ENCODE measurements around the gene MBTPS1.
A peak's percentile ranks its signal among the peaks of the same experiment; 100 is the strongest.

The MBTPS1 gene

GRCh38 chr16:84143081-84143480 is 26.3 kb upstream of the MBTPS1 start:
- Mint-ChIP-seq H3K27ac (no peak overlapping the region), H3K4me1 (ENCODE audit: low read depth) (peaks cover 37% of the 10 kb centered on the region), H3K4me3 (peak overlapping the region; percentile 96), H3K27me3 (no peaks in the 10 kb centered on the region), H3K9me3 (no peaks in the 10 kb centered on the region), H3K36me3 (ENCODE audit: low read depth) (peaks cover 5% of the 10 kb centered on the region)
- no peak for DNase-seq

- H3K27me3 Mint-ChIP-seq, result no peaks in the 10 kb centered on the region
- peaks cover 55% of the 10 kb centered on the region for H3K4me1 Mint-ChIP-seq (ENCODE audit: low read depth)
- no peaks in the 10 kb centered on the region for H3K9me3 Mint-ChIP-seq
- H3K36me3 Mint-ChIP-seq (ENCODE audit: low read depth), result peaks cover 5% of the 10 kb centered on the region
- DNase-seq, result no peak
- H3K27ac Mint-ChIP-seq, result no peak overlapping the region
- H3K4me3 Mint-ChIP-seq, result no peak overlapping the region
Measured at GRCh38 chr16:84141143-84141670, 24.5 kb upstream of the MBTPS1 start.

- no peak for DNase-seq
- Mint-ChIP-seq H3K4me3 (no peak overlapping the region), H3K9me3 (no peaks in the 10 kb centered on the region), H3K4me1 (ENCODE audit: low read depth) (peaks cover 61% of the 10 kb centered on the region), H3K27me3 (no peaks in the 10 kb centered on the region), H3K36me3 (ENCODE audit: low read depth) (peaks cover 5% of the 10 kb centered on the region), H3K27ac (peak overlapping the region; percentile 30)
Measured at GRCh38 chr16:84139628-84140258, 23.0 kb upstream of the MBTPS1 start.

- peak overlapping the region; percentile 2 for H3K4me3 Mint-ChIP-seq
- peaks cover 57% of the 10 kb centered on the region for H3K4me1 Mint-ChIP-seq (ENCODE audit: low read depth)
Measured at GRCh38 chr16:84138824-84139627, 22.3 kb upstream of the MBTPS1 start.

GRCh38 chr16:84138500-84138823 is 21.7 kb upstream of the MBTPS1 start:
- Mint-ChIP-seq H3K27ac (peak overlapping the region; percentile 72), H3K9me3 (no peaks in the 10 kb centered on the region), H3K27me3 (no peaks in the 10 kb centered on the region), H3K4me1 (ENCODE audit: low read depth) (peaks cover 56% of the 10 kb centered on the region), H3K36me3 (ENCODE audit: low read depth) (peaks cover 3% of the 10 kb centered on the region), H3K4me3 (no peak overlapping the region)
- DNase-seq, result no peak

More at GRCh38 chr16:84138824-84139627, 22.3 kb upstream of the MBTPS1 start:
- H3K27me3 Mint-ChIP-seq, result no peaks in the 10 kb centered on the region
- H3K27ac Mint-ChIP-seq, result peak overlapping the region; percentile 72
- peaks cover under 1% of the 10 kb centered on the region for H3K36me3 Mint-ChIP-seq (ENCODE audit: low read depth)
- no peaks in the 10 kb centered on the region for H3K9me3 Mint-ChIP-seq
- no peak for DNase-seq

- H3K4me3 Mint-ChIP-seq, result no peak overlapping the region
- peak overlapping the region; percentile 69 for H3K27ac Mint-ChIP-seq
- H3K9me3 Mint-ChIP-seq, result no peaks in the 10 kb centered on the region
- DNase-seq, result no peak
- no peaks in the 10 kb centered on the region for H3K27me3 Mint-ChIP-seq
- peaks cover 3% of the 10 kb centered on the region for H3K36me3 Mint-ChIP-seq (ENCODE audit: low read depth)
- peaks cover 51% of the 10 kb centered on the region for H3K4me1 Mint-ChIP-seq (ENCODE audit: low read depth)
Measured at GRCh38 chr16:84137769-84138357, 21.1 kb upstream of the MBTPS1 start.

- Mint-ChIP-seq H3K4me1 (ENCODE audit: low read depth) (peaks cover 52% of the 10 kb centered on the region), H3K9me3 (no peaks in the 10 kb centered on the region), H3K4me3 (no peak overlapping the region), H3K36me3 (ENCODE audit: low read depth) (peaks cover 7% of the 10 kb centered on the region), H3K27me3 (no peaks in the 10 kb centered on the region), H3K27ac (peak overlapping the region; percentile 69)
- no peak for DNase-seq
Measured at GRCh38 chr16:84137287-84137686, 20.5 kb upstream of the MBTPS1 start.

GRCh38 chr16:84136331-84137125 is 19.8 kb upstream of the MBTPS1 start:
- Mint-ChIP-seq H3K27ac (peak overlapping the region; percentile 69), H3K4me3 (no peak overlapping the region), H3K9me3 (no peaks in the 10 kb centered on the region), H3K36me3 (ENCODE audit: low read depth) (peaks cover 8% of the 10 kb centered on the region), H3K27me3 (no peaks in the 10 kb centered on the region), H3K4me1 (ENCODE audit: low read depth) (peaks cover 50% of the 10 kb centered on the region)
- DNase-seq, result no peak

GRCh38 chr16:84132527-84133285 is 16.0 kb upstream of the MBTPS1 start:
- H3K36me3 Mint-ChIP-seq (ENCODE audit: low read depth), result peaks cover 40% of the 10 kb centered on the region
- H3K9me3 Mint-ChIP-seq, result no peaks in the 10 kb centered on the region
- peaks cover 24% of the 10 kb centered on the region for H3K4me1 Mint-ChIP-seq (ENCODE audit: low read depth)
- H3K27me3 Mint-ChIP-seq, result no peaks in the 10 kb centered on the region
- H3K27ac Mint-ChIP-seq, result no peak overlapping the region
- H3K4me3 Mint-ChIP-seq, result no peak overlapping the region
- DNase-seq, result no peak

GRCh38 chr16:84131117-84131516 is 14.4 kb upstream of the MBTPS1 start:
- Mint-ChIP-seq H3K36me3 (ENCODE audit: low read depth) (peaks cover 52% of the 10 kb centered on the region), H3K4me1 (ENCODE audit: low read depth) (peaks cover 8% of the 10 kb centered on the region), H3K27me3 (no peaks in the 10 kb centered on the region), H3K4me3 (no peak overlapping the region), H3K9me3 (no peaks in the 10 kb centered on the region), H3K27ac (no peak overlapping the region)
- no peak for DNase-seq

- no peaks in the 10 kb centered on the region for H3K4me1 Mint-ChIP-seq (ENCODE audit: low read depth)
- H3K27me3 Mint-ChIP-seq, result no peaks in the 10 kb centered on the region
- peaks cover 55% of the 10 kb centered on the region for H3K36me3 Mint-ChIP-seq (ENCODE audit: low read depth)
- H3K4me3 Mint-ChIP-seq, result no peak overlapping the region
- no peak overlapping the region for H3K27ac Mint-ChIP-seq
- H3K9me3 Mint-ChIP-seq, result no peaks in the 10 kb centered on the region
- DNase-seq, result no peak
Measured at GRCh38 chr16:84124257-84125073, 7.7 kb upstream of the MBTPS1 start.

- DNase-seq, result no peak
- Mint-ChIP-seq H3K36me3 (ENCODE audit: low read depth) (peaks cover 35% of the 10 kb centered on the region), H3K9me3 (no peaks in the 10 kb centered on the region), H3K27ac (no peak overlapping the region), H3K27me3 (no peaks in the 10 kb centered on the region), H3K4me1 (ENCODE audit: low read depth) (peaks cover 14% of the 10 kb centered on the region), H3K4me3 (no peak overlapping the region)
Measured at GRCh38 chr16:84121007-84121406, 4.3 kb upstream of the MBTPS1 start.

- H3K27me3 Mint-ChIP-seq, result no peaks in the 10 kb centered on the region
- no peak overlapping the region for H3K4me3 Mint-ChIP-seq
- no peaks in the 10 kb centered on the region for H3K9me3 Mint-ChIP-seq
- H3K4me1 Mint-ChIP-seq (ENCODE audit: low read depth), result peaks cover 21% of the 10 kb centered on the region
- no peak for DNase-seq
- H3K27ac Mint-ChIP-seq, result no peak overlapping the region
- H3K36me3 Mint-ChIP-seq (ENCODE audit: low read depth), result peaks cover 36% of the 10 kb centered on the region
Measured at GRCh38 chr16:84120023-84120422, 3.3 kb upstream of the MBTPS1 start.

Data from activated T-cell treated with anti-CD3 and anti-CD28 coated beads, Interleukin-2, amount 50 U/mL, for 24 hours (primary cell).